Lung (tissue), 12 donors: Measurements from ENCODE around the gene OPN4. TPM values are rescaled to one million over a fixed set of nuclear protein-coding genes. Genes with fewer than 3 reads are reported as not detected.

ENCODE experiments used
- ATAC-seq: fragments of 200-7000 bp; cut with Tn5 transposase; one replicate; pipeline ENCODE4 v1.9.1; 2020; ENCODE audit warnings: moderate number of reproducible peaks; ENCODE audit not compliant: insufficient read depth, low FRiP score
- DNase-seq, 3 donors: peaks; one replicate each; pipeline ENCODE4 v3.0.0-alpha.2; 2013 to 2017
- H3K27ac ChIP-seq, 2 donors: one replicate each; pipeline ENCODE4 v1.5.1; 2013; ENCODE audit warnings: mild to moderate bottlenecking in 2 of 2, moderate library complexity in 2 of 2, control low read depth in 1 of 2, inconsistent platforms in 1 of 2, low read depth in 1 of 2, low read length in 1 of 2
- H3K27me3 ChIP-seq, 3 donors: one replicate each; pipeline ENCODE4 v1.5.1; 2013; ENCODE audit warnings: low read length in 2 of 3; ENCODE audit not compliant: control insufficient read depth in 3 of 3, insufficient read depth in 3 of 3
- H3K36me3 ChIP-seq, 4 donors: one replicate each; pipeline ENCODE4 v1.5.1; 2013; ENCODE audit warnings: low read length in 4 of 4, mild to moderate bottlenecking in 1 of 4, moderate library complexity in 1 of 4; ENCODE audit not compliant: control insufficient read depth in 4 of 4, insufficient read depth in 4 of 4
- H3K4me1 ChIP-seq, 5 donors: one replicate each; pipeline ENCODE4 v1.5.1; 2013; ENCODE audit warnings: low read length in 5 of 5, mild to moderate bottlenecking in 2 of 5, moderate library complexity in 1 of 5; ENCODE audit not compliant: control insufficient read depth in 5 of 5, insufficient read depth in 5 of 5
- H3K4me3 ChIP-seq: one replicate; pipeline ENCODE4 v1.5.1; 2013; ENCODE audit warnings: mild to moderate bottlenecking, control low read depth, moderate library complexity
- H3K9ac ChIP-seq, 2 donors: one replicate each; pipeline ENCODE4 v1.5.1; 2013; ENCODE audit warnings: low read length in 2 of 2, control low read depth in 1 of 2; ENCODE audit not compliant: insufficient read depth in 1 of 2
- H3K9me3 ChIP-seq, 4 donors: one replicate each; pipeline ENCODE4 v1.5.1; 2013; ENCODE audit warnings: low read length in 3 of 4, mild to moderate bottlenecking in 1 of 4, moderate library complexity in 1 of 4; ENCODE audit not compliant: control insufficient read depth in 4 of 4, insufficient read depth in 3 of 4
- CTCF ChIP-seq: IDR thresholded peaks from 2 replicates; pipeline ENCODE4 v1.5.1; 2012; ENCODE audit warnings: mild to moderate bottlenecking; ENCODE audit errors: control extremely low read depth, extremely low read depth
- WGBS, 2 donors: extraction: QIAGEN DNeasy Blood & Tissue Kit; methylation state at CpG; one replicate each; pipeline ENCODE4 v1.1.7; 2013; 5-methylcytosine and 5-hydroxymethylcytosine counted together
- polyA plus RNA-seq, 2 donors: library from polyadenylated mRNA; stranded (reverse); fragments of 200-250 nt; gene quantifications; one replicate each; pipeline ENCODE4 v1.2.1, GENCODE V29; 2013
- total RNA-seq, 2 donors: library from RNA; depleted of rRNA in 1 of 2; stranded (reverse); fragments of >200 nt in 1 of 2; gene quantifications; one replicate each; pipeline ENCODE4 v1.2.1, GENCODE V29; 2014 to 2021
- donor health status: control.
- donor health status: control.
- donor health status: Bipolar disorder and iron deficiency.
- donor health status: healthy.
- donor health status: DM: yes; HTN: yes; CAD: no.

The OPN4 gene
- total and polyA plus RNA-seq, 4 donors: 0.12 TPM; not detected in 3

- Histone ChIP-seq H3K27me3 (no peaks in the 10 kb centered on the region), H3K4me1 (peaks cover 0 to 10% (median 4%) of the 10 kb centered on the region in 5 donors), H3K9me3 (peaks cover 0 to 3% (median 0%) of the 10 kb centered on the region in 4 donors), H3K9ac (no peak overlapping the region), H3K4me3 (no peak overlapping the region), H3K27ac (no peak overlapping the region), H3K36me3 (peaks cover 0 to 3% (median 0%) of the 10 kb centered on the region in 4 donors)
- 73 to 89% methylated on average over 4 of the region's 4 CpGs for WGBS, 2 donors
- ATAC-seq (no peak), DNase-seq (no peak)
- no peak for TF ChIP-seq CTCF
These were observed 53.2 kb downstream of the OPN4 start for GRCh38 chr10:86707505-86707904.

GRCh38 chr10:86708068-86708782 lies 53.9 kb downstream of the OPN4 start:
- no peak for DNase-seq
- Histone ChIP-seq H3K4me1 (peaks cover 0 to 12% (median 4%) of the 10 kb centered on the region in 5 donors), H3K9ac (no peak overlapping the region), H3K27ac (no peak overlapping the region), H3K4me3 (no peak overlapping the region), H3K9me3 (peaks cover 0 to under 1% (median 0%) of the 10 kb centered on the region in 4 donors), H3K36me3 (peaks cover 0 to 3% (median 0%) of the 10 kb centered on the region in 4 donors), H3K27me3 (no peaks in the 10 kb centered on the region)
- ATAC-seq: no peak
- 91 to 92% methylated on average over 8 of the region's 8 CpGs for WGBS, 2 donors
- TF ChIP-seq CTCF: no peak

GRCh38 chr10:86708783-86709380 lies 54.5 kb downstream of the OPN4 start:
- ATAC-seq (no peak), DNase-seq (no peak)
- H3K4me1 ChIP-seq: peaks cover 0 to 12% (median 4%) of the 10 kb centered on the region in 5 donors
- peaks cover 0 to 3% (median 0%) of the 10 kb centered on the region in 4 donors for H3K36me3 ChIP-seq
- TF ChIP-seq CTCF: no peak
- H3K9ac ChIP-seq: no peak overlapping the region
- H3K4me3 ChIP-seq: no peak overlapping the region
- no peaks in the 10 kb centered on the region for H3K27me3 ChIP-seq
- WGBS, 2 donors: 72 to 88% methylated on average over 5 of the region's 5 CpGs
- no peaks in the 10 kb centered on the region for H3K9me3 ChIP-seq
- H3K27ac ChIP-seq: no peak overlapping the region
